Epithelial cell of prostate (primary cell): ENCODE data around the gene OGG1.

Experiments
- DNase-seq: peaks from one replicate; pipeline ENCODE4 v3.0.0-alpha.2; 2011; ENCODE audit warnings: low read depth, low spot score
- H3K27ac ChIP-seq: fragments of 450-650 bp; 2 replicates; pipeline ENCODE4 v1.5.1; 2017; ENCODE audit warnings: mild to moderate bottlenecking

The OGG1 gene

DNA sequence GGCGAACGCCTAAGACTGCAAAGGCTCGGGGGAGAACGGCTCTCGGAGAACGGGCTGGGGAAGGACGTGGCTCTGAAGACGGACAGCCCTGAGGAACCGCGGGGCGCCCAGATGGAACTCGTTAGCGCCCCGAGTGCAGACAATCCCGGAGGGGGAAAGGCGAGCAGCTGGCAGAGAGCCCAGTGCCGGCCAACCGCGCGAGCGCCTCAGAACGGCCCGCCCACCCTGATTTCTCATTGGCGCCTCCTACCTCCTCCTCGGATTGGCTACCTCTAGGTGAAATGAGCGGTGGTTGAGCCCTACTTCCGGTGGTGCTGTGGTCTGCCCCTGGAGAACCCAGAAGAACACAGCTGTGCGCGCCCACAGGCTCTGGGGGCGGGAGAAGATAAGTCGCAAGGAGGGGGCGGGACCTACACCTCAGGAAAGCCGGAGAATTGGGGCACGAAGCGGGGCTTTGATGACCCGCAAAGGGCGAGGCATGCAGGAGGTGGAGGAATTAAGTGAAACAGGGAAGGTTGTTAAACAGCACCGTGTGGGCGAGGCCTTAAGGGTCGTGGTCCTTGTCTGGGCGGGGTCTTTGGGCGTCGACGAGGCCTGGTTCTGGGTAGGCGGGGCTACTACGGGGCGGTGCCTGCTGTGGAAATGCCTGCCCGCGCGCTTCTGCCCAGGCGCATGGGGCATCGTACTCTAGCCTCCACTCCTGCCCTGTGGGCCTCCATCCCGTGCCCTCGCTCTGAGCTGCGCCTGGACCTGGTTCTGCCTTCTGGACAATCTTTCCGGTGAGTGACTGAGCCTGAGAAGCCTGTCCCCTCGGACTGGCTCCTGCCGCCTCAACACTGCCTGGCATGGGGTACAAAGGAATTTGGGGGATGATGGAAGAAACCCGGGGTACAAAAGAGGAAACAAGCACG is at the start of gene OGG1:
Gene OGG1 (plus strand): TSS at position 308 of the 911 bp plus-strand sequence. CDS start 335 bp downstream, at position 643.
- DNase-seq, result peak; percentile 86
- peak within 1 kb of the TSS; percentile 81 for H3K27ac ChIP-seq

DNA sequence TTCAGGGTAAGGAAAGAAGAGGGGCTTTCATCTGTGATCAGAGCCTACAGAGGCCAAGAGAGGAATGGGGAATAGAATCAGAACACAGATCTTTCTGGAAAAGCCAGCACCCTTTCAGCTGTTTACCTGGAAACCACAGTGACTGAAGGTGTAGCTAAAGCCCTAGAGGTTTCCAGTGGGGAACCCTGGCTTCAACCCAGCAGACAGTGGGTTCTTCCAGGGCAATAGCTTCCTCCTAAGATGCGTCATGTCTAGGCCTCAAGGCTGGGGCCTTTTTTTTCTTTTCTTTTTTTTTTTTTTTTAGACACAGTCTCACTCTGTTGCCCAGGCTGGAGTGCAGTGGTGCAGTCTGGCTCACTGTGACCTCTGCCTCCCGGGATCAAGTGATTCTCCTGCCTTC is 49.2 kb upstream of the OGG1 start:
- no peak for DNase-seq
- H3K27ac ChIP-seq, result peak overlapping the region; percentile 32

DNA sequence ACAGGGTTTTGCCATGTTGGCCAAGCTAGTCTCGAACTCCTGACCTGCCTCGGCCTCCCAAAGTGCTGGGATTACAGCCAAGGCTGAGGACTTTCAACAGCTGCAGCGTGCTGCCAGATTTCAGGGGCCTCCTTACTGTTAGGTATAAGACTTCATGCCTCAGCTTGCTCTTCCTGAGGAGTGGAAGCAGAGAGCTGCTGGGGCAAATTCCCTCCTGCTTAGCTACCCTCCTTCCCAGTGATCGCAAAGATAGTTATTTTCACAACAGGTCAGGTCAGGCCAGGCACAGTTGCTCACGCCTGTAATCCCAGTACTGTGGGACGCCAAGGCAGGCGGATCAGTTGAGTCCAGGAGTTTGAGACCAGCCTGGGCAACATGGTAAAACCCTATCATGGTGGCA is 48.7 kb upstream of the OGG1 start:
- DNase-seq, result peak; percentile 22
- peak overlapping the region; percentile 32 for H3K27ac ChIP-seq

DNA sequence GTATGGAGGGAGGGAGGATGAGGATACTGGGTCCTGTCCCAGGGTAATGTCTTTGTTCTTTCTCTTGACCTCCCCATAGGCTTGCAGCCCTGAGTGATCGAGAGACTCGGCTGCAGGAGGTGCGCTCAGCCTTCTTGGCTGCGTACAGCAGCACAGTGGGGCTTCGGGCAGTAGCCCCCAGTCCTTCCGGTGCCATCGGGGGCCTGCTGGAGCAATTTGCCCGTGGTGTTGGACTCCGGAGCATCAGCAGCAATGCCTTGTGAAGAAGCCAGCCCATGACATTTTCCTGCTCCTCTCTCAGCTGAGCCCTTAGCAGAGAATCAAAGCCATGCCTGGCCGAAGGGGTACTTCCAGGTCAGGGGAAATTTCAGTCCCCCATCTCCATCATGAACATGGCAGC is 48.0 kb upstream of the OGG1 start:
- DNase-seq, result no peak
- no peak overlapping the region for H3K27ac ChIP-seq

DNA sequence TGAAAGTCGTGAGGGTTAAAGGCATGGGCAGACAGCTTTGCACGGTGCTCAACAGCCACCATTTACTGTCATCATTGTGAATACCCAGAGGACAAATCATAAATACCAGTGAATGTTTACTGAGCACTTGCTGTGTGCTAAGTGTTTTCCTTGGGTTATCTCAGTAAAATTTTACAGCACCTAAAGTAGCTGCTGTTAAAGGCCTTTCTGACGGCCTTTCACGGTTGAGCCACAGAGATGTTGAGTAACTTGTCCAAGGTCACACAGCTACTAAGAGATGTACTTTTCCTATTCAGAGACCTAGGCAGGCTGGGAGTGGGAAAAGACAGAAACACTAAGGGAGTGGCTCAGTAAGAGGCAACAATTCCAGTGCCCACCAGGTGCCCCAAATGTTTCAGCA is 46.5 kb upstream of the OGG1 start:
- no peak overlapping the region for H3K27ac ChIP-seq
- no peak for DNase-seq

DNA sequence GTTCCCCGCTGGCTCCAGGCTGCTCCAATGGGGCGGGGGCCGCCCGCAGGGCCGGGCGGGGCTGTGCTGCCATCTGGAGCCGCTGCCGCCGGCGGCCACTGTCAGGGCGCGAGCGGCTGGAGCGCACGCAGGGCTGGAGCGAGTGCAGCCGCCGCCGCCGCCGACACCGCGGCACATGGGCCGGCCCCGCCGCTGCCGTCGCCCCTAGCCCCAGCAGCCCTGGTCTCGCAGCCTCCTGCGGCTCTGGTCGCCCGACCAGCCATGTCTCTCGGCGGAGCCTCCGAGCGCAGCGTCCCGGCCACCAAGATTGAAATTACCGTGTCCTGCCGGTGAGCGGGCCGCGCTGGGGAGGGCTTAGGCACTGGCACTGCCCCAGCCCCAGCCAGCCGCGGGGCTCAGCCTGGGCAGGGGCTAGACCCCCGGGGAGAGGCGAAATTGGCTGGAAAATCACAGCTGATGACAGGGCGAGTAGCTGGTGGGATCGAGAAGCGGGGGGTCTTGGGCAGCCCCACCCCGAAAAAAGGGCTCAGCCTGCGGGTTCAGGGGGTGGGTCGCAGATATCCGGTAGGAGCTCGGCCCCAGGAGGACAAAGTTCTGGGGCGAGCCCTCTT is 45.9 kb upstream of the OGG1 start, which contains the start of gene CPNE9:
Gene CPNE9 (plus strand): TSS at position 98 of the 611 bp plus-strand sequence. CDS start 164 bp downstream, at position 262.
- H3K27ac ChIP-seq, result no peak within 1 kb of the TSS
- DNase-seq, result no peak

DNA sequence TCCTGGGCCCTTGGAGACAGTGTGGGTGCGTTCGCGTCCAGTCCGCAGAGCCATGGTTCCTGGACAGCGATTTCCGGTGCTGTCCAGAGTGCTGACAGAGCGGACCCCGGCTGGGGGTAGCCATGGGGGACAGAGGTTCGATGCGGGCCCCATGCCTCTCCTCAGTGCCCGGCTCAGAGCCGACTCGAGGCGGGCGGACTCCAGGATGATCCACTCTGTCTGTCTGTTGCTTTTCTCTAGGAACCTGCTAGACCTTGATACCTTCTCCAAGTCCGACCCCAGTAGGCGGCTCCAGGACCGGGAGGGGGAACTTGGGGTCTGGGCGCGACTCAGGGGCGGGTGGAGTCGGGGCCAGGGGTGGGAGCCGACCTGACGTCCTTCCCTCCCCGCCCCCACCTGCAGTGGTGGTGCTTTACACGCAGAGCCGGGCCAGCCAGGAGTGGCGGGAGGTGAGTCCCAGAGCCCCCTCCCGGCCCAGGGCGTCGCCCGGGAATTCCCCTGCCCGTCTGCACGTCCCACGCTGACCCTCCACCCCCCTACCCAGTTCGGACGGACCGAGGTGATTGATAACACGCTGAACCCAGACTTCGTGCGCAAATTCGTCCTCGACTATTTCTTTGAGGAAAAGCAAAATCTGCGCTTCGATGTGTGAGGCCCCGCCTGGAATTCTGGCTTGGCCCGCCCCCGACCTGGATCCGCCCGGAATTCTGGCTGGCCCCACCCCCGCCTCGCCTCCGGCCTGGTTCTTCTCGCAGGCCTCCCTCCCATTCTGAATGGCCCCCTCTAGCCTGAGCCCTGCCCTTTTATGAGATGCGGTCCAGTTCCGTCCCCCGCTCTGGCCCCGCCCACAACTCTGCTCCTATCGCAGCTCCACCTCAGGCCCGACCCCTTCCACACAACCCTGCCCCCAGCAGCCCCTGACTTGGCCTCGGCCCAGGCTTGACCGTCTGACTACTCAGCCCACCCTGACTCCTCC is 45.1 kb upstream of the OGG1 start:
- no peak for DNase-seq
- no peak overlapping the region for H3K27ac ChIP-seq

DNA sequence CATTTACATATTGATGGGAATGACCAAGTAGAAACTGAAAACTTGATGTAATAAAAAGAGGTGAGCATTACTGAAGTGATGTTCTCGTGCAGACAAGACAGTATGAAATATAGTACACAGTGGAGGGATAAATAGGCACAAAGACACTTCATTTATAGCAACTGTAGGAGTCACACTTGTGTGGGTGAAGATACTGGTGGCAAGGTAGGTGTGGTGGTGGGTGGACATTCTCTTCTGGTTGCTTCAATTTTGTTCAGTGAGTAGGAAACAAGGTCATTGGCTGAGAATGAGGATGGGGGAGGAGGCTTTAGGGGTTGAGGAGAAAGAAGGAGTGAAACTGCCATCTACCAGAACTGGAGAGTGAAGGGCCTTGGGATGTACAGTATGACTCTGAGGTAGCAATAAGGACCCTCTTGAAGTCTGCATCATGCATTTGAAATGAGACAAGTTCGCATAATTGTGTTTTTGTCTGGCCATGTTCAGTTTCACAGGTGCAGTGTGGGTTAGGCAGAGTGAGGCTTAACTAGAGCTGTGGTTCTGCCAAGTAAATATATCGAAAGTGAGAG is 39.5 kb upstream of the OGG1 start:
- H3K27ac ChIP-seq, result no peak overlapping the region
- no peak for DNase-seq

DNA sequence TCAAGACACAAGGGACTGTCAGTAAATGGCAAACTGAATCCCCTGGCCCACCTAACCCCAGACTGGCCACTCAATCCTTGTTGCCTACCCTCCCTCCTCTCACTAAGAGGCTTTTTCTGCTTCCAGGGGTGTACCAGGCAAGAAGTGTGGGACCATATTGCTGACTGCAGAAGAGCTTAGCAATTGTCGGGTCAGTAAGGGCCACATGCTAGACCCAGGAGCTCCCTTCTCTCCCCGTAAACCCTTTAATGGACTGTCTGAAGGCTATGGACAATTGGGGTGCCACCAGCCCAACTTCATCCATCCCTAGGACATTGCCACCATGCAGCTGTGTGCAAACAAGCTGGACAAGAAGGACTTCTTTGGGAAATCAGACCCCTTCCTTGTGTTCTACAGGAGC is 37.3 kb upstream of the OGG1 start:
- H3K27ac ChIP-seq, result no peak overlapping the region
- no peak for DNase-seq

DNA sequence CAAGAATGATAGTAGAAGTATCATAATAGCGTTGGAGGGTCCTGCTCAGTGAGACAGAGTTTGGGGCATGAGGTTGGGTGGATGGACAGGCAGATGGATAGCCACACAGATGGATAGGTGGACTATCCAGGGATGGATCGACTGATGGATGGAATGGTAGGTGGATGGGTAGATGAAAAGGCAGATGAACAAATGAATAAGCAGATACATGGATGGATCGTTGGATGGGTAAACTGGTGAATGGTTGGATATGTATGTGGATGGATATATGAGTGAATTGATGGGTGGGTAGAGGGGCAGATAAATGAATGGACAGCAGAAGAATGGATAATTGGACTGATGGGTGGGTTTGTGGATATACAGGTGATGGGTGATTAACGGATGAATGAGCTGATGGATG is 36.6 kb upstream of the OGG1 start:
- no peak overlapping the region for H3K27ac ChIP-seq
- DNase-seq, result no peak

DNA sequence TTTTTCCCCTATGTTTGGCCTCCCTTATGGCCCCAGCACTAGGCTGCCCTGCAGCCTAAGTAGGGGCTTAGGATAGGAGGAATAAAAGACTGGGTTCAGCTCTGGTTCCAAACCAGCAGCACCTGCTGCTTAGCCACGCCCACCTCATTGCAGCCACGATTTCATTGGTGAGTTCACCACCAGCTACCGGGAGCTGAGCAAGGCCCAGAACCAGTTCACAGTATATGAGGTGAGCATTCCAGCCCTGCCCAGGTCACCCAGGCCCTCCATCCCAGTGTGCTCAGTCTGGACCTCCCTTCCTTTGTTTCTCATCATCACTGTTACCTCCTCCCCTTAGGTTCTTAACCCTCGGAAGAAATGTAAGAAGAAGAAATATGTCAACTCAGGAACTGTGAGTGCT is 34.6 kb upstream of the OGG1 start:
- no peak overlapping the region for H3K27ac ChIP-seq
- no peak for DNase-seq

DNA sequence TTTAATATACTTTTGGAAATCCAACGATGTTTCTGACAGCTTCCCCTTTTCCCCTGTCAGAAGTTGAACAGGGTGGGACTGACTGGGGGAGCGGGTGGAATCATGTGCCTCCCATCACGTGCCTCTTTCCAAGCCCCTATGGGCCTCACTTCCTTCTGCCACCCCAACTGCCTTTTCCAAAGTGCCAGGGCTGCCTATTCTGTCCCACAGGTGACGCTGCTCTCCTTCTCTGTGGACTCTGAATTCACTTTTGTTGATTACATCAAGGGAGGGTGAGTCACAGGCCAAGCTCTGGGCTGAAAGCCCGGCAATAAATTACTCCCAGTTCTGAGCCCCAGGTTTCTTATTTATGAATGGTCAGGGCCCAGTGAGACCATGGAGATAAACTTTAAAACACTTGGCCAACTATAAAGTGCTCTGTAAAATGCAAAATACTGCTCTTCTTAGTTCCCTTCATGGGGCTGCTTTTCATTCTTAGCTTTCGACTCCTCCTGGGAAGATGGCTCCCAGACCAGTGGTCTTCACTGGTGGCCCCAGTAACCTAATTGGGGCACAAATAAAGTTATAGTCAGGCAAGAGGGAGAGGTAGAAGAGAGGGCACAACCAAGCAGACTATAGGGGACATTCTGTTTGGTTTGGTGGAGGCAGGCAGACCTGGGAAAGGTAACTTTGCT is 33.9 kb upstream of the OGG1 start:
- H3K27ac ChIP-seq, result no peak overlapping the region
- DNase-seq, result peak; percentile 52

DNA sequence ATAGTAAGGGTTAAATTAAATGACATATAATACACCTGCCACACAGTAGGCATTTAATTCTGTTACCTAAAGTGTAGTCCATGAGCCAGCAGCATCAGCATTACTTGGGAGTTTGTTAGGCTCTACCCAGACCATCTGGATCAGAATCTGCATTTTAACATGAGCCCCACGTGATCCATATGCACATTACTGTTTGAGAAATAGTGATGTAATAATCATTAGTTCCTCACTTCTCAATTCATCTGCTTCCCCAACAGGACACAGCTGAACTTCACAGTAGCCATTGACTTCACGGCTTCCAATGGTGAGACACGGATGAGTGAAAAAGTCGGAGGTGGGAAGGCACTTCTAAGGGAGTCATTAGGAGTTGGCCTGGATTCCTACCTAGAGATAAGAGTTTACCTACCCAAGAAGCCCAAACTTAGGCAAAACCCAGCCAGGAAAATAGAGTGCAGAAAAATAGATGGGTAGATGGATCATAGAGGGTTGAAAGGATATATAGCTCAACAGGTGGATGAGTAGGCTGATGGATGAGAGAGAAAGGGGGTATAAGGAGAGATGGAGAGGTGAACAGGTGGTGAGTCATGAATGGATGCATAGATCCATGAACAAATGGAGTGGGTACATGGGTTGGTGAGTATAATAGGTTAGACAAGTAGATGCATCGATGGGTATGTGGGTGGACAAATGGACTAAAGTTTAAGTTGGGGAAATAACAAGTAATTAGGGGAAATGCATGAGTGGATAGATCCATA is 32.8 kb upstream of the OGG1 start:
- H3K27ac ChIP-seq, result no peak overlapping the region
- DNase-seq, result no peak

DNA sequence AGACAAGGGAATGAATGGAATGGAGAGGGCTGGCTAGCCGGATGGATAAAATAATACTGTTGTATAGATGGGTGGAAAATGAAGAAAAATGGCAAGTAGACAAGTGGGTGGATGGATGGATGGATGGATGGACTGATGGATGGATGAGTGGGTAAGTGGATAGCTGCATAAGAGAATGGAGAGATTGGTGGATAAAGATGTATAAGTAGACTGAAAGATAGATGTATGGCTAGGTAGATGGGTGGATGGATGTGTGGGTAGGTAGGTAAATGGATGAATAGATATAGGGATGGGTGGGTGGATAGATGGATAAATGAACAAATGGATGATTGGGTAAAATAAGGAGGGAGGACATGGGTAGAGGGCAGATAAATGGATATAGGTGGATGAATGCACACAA is 32.2 kb upstream of the OGG1 start:
- no peak for DNase-seq
- no peak overlapping the region for H3K27ac ChIP-seq

DNA sequence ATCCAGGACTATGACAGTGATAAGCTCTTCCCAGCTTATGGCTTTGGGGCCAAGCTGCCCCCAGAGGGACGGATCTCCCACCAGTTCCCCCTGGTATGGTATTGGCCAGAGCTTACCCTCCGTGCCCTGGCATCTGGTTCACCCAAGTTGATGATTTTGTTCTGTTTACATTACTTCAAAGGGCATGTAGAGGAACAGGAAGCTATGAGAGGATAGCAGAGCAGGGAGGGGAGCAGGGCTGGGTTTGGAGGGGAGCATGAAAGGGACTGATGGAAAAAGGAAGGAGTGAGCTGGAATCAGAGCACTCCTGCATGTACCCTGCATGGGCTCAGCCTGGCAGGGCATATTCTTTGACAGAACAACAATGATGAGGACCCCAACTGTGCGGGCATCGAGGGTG is 31.6 kb upstream of the OGG1 start:
- DNase-seq, result no peak
- no peak overlapping the region for H3K27ac ChIP-seq

DNA sequence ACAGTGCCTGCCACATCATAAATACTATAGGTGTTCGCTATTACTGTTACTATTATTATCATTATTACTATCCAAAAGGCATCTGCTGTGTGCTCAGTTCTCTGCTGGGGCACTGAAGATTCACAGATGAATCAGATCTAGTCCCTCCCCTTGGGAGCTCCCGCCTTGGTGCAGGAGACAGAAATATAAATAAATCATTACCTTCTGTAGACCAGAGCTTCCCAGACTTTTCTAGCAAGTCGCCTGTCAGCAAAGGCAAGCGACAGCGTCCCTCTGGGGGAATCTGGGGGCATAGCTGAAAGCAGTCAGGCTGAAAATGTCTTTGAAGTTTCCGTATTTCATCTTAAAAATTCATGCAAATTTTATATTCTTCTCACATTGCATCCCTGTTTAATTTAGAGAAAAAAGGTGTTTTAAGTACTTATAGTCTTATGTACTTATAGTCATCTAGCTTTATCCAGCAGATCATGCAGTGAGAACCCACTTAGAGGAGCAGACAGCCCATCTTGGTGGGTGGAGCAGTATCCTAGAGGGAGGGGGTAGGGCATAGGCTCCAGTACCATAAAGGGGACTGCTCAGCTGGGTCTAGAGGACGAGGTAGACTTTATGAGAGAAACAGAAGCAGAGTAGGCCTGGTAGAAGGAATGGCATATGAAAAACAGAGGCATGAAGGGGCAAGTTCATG is 28.6 kb upstream of the OGG1 start:
- DNase-seq, result no peak
- no peak overlapping the region for H3K27ac ChIP-seq

DNA sequence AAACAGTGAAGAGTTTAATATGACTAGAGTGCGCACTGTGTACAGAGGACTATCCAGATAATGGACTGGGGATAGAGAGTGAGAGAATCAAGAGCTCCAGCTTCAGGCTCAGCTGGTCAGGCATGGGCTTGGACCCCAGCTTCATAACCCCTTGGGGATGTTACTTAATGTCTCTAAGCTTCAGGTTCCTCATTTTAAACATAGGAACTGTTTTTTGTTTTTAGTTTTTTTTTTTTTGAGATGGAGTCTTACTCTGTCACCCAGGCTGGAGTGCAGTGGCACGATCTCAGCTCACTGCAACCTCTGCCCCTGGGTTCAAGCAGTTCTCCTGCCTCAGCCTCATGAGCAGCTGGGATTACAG is 28.1 kb upstream of the OGG1 start:
- no peak for DNase-seq
- no peak overlapping the region for H3K27ac ChIP-seq

DNA sequence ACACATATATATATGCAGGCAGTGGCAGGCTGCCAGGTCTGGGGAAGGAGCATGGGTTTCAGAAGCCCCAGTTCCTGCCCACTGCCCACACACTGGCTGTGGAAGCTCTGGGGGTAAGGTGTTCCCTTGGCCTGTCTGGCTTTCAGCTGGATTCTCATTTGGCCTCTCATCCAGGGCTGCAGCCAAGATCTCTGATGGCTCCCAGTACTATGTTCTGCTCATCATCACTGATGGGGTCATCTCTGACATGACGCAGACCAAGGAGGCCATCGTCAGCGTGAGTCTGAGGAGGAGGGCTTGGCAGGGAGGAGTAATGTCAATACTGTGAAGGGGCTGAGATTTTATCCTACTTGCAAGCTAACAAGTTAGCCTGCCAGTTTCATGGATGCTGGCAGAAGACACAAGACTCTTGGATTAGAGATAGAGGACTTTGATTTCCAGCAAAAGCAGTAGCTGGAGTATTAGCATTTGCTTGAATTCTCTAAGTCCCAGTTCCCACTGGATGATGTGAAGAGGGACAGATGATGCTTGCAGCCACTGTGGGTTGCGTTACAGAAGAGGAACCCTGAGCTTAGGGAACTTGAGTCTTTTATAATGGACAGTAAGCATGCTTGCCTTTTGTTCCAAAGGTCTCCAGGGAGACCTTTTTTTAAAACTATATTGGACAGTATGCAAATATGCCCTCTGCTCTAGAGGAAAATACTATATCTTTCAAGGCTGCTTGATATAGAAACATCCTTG is 23.8 kb upstream of the OGG1 start:
- no peak for DNase-seq
- H3K27ac ChIP-seq, result no peak overlapping the region
